ENCODE results near the gene SLC16A3.

Gene SLC16A3

GRCh38 chr17:82224666-82225065 is 4.2 kb upstream of the SLC16A3 start:
- DNase-seq: no peak

GRCh38 chr17:82225368-82226029 is 3.3 kb upstream of the SLC16A3 start:
- no peak for DNase-seq

GRCh38 chr17:82226146-82226808 is 2.6 kb upstream of the SLC16A3 start:
- no peak for DNase-seq

- DNase-seq: no peak
These were observed 1.8 kb upstream of the SLC16A3 start for GRCh38 chr17:82226809-82227628.

- DNase-seq: no peak
These were observed 1.1 kb upstream of the SLC16A3 start for GRCh38 chr17:82227629-82228277.

GRCh38 chr17:82228278-82228841 is 482 bp upstream of the SLC16A3 start:
- DNase-seq: peak; percentile 62

GRCh38 chr17:82229698-82230608 is 1.1 kb downstream of the SLC16A3 start:
- DNase-seq: no peak

- peak; percentile 58 for DNase-seq
These were observed 1.9 kb downstream of the SLC16A3 start for GRCh38 chr17:82230609-82231311.

GRCh38 chr17:82231312-82231561 is 2.4 kb downstream of the SLC16A3 start:
- no peak for DNase-seq

- no peak for DNase-seq
These were observed 2.9 kb downstream of the SLC16A3 start for GRCh38 chr17:82231562-82232321.

- no peak for DNase-seq
These were observed 3.5 kb downstream of the SLC16A3 start for GRCh38 chr17:82232322-82232820.

GRCh38 chr17:82232876-82233785 is 4.3 kb downstream of the SLC16A3 start:
- DNase-seq: no peak

GRCh38 chr17:82234211-82235055 is 5.6 kb downstream of the SLC16A3 start:
- DNase-seq: no peak

- DNase-seq: no peak
These were observed 6.4 kb downstream of the SLC16A3 start for GRCh38 chr17:82235056-82235774.

GRCh38 chr17:82235775-82236141 is 6.9 kb downstream of the SLC16A3 start:
- no peak for DNase-seq

GRCh38 chr17:82236142-82236971 is 7.5 kb downstream of the SLC16A3 start:
- DNase-seq: peak; percentile 71
